Stimulated activated CD8-positive, alpha-beta memory T cell treated with anti-CD3 and anti-CD28 coated beads, Interleukin-12 subunit alpha, Interleukin-12 subunit beta, amount 100 ng/mL, for 24 hours (primary cell): Measurements from ENCODE around the gene UCMA.

Experiments used
- DNase-seq: peaks from one replicate; pipeline ENCODE4 v3.0.0-alpha.2; 2020; ENCODE audit errors: extremely low read depth

The UCMA gene

GRCh38 chr10:13187135-13187534, 47.0 kb downstream of the UCMA start:
- DNase-seq: no peak

GRCh38 chr10:13184730-13185514, 49.3 kb downstream of the UCMA start:
- no peak for DNase-seq

GRCh38 chr10:13184276-13184675, 49.9 kb downstream of the UCMA start:
- DNase-seq: no peak

GRCh38 chr10:13183625-13184024, 50.5 kb downstream of the UCMA start:
- DNase-seq: no peak

GRCh38 chr10:13182424-13182823, 51.8 kb downstream of the UCMA start:
- no peak for DNase-seq

- no peak for DNase-seq
Observed at GRCh38 chr10:13180788-13181187, 53.4 kb downstream of the UCMA start.

- DNase-seq: no peak
Observed at GRCh38 chr10:13173616-13174015, 60.6 kb downstream of the UCMA start.
